MM.1S (cell line): Measurements from ENCODE around the gene MRNIP.

Experiments used
- DNase-seq: peaks from one replicate; pipeline ENCODE4 v3.0.0-alpha.2; 2015
- H2AFZ ChIP-seq: fragments of 300-600 bp; sonication (generic); 2 replicates; pipeline ENCODE4 v1.6.0; 2016; ENCODE audit warnings: antibody characterized with exemption, low read length
- H3F3A ChIP-seq: fragments of 300-600 bp; sonication (generic); 2 replicates; pipeline ENCODE4 v1.6.1; 2016; ENCODE audit warnings: mild to moderate bottlenecking, antibody characterized with exemption, low read length, moderate library complexity, mixed read lengths; ENCODE audit not compliant: insufficient read depth
- H3K27ac ChIP-seq: fragments of 300-600 bp; sonication (generic); 2 replicates; pipeline ENCODE4 v1.5.1; 2016; ENCODE audit warnings: mild to moderate bottlenecking, low read length
- H3K27me3 ChIP-seq: fragments of 300-600 bp; sonication (generic); replicated peaks from 2 replicates; pipeline ENCODE4 v1.6.0; 2016; ENCODE audit warnings: low read length; ENCODE audit not compliant: insufficient read depth
- H3K36me3 ChIP-seq: fragments of 300-600 bp; sonication (generic); replicated peaks from 2 replicates; pipeline ENCODE4 v1.6.1; 2016; ENCODE audit warnings: mild to moderate bottlenecking, low read length, mixed read lengths; ENCODE audit not compliant: insufficient read depth
- H3K4me1 ChIP-seq: fragments of 300-600 bp; sonication (generic); 2 replicates; pipeline ENCODE4 v1.6.1; 2016; ENCODE audit warnings: low read length, mixed read lengths
- H3K4me2 ChIP-seq: fragments of 300-600 bp; sonication (generic); 2 replicates; pipeline ENCODE4 v1.6.0; 2016; ENCODE audit warnings: low read depth, low read length
- H3K4me3 ChIP-seq: fragments of 300-600 bp; sonication (generic); 2 replicates; pipeline ENCODE4 v1.5.1; 2016; ENCODE audit warnings: low read length, mixed read lengths
- H3K79me2 ChIP-seq: fragments of 300-600 bp; sonication (generic); 2 replicates; pipeline ENCODE4 v1.6.1; 2016; ENCODE audit warnings: mixed run types, low read length, mixed read lengths
- H3K9ac ChIP-seq: fragments of 300-600 bp; sonication (generic); 2 replicates; pipeline ENCODE4 v1.6.1; 2016; ENCODE audit warnings: low read length, mixed read lengths
- H3K9me2 ChIP-seq: fragments of 300-600 bp; sonication (generic); replicated peaks from 2 replicates; pipeline ENCODE4 v1.6.1; 2016; ENCODE audit warnings: mild to moderate bottlenecking, low read length, mixed read lengths; ENCODE audit not compliant: insufficient read depth
- H3K9me3 ChIP-seq: fragments of 300-600 bp; sonication (generic); replicated peaks from 2 replicates; pipeline ENCODE4 v1.6.1; 2016; ENCODE audit warnings: mild to moderate bottlenecking, low read length, mixed read lengths; ENCODE audit not compliant: insufficient read depth
- H4K20me1 ChIP-seq: fragments of 300-600 bp; sonication (generic); 2 replicates; pipeline ENCODE4 v1.6.1; 2016; ENCODE audit warnings: mild to moderate bottlenecking, low read length, moderate library complexity, mixed read lengths; ENCODE audit not compliant: insufficient read depth
- CTCF ChIP-seq: fragments of 300-600 bp; sonication (generic); IDR thresholded peaks from 2 replicates; pipeline ENCODE4 v1.5.1; 2016; ENCODE audit warnings: antibody characterized with exemption, low read length, mixed read lengths
- EZH2 ChIP-seq: fragments of 300-600 bp; sonication (generic); optimal IDR thresholded peaks from 2 replicates; pipeline ENCODE3; 2017; ENCODE audit warnings: low read depth, mild to moderate bottlenecking, antibody characterized with exemption, low read length, mixed read lengths
- EZH2phosphoT487 ChIP-seq: fragments of 300-600 bp; sonication (generic); IDR thresholded peaks from 2 replicates; pipeline ENCODE4 v1.6.1; 2018; ENCODE audit warnings: antibody characterized with exemption, low read length

MRNIP gene

GRCh38 chr5:179800071-179800695 is 58.4 kb downstream of the MRNIP start:
- Histone ChIP-seq H3K4me1 (peaks cover 16% of the 10 kb centered on the region), H3K4me3 (no peak overlapping the region), H3K27me3 (no peaks in the 10 kb centered on the region), H3K9me3 (no peaks in the 10 kb centered on the region), H3K36me3 (peaks cover 6% of the 10 kb centered on the region; the same call in 1 of the 2 replicates), H3F3A (peaks cover 23% of the 10 kb centered on the region), H3K9me2 (no peaks in the 10 kb centered on the region), H3K27ac (no peak overlapping the region), H3K9ac (no peak overlapping the region), H3K4me2 (no peak overlapping the region), H4K20me1 (no peaks in the 10 kb centered on the region), H2AFZ (no peak overlapping the region), H3K79me2 (peaks cover 43% of the 10 kb centered on the region)
- TF ChIP-seq CTCF: no peak
- TF ChIP-seq EZH2: no peak
- TF ChIP-seq EZH2phosphoT487: no peak
- DNase-seq: no peak

GRCh38 chr5:179799644-179799973 is 59.0 kb downstream of the MRNIP start:
- Histone ChIP-seq H4K20me1 (no peaks in the 10 kb centered on the region), H2AFZ (no peak overlapping the region), H3K79me2 (peaks cover 43% of the 10 kb centered on the region), H3F3A (peaks cover 29% of the 10 kb centered on the region), H3K4me3 (no peak overlapping the region), H3K9ac (no peak overlapping the region), H3K36me3 (peaks cover 6% of the 10 kb centered on the region; the same call in 1 of the 2 replicates), H3K9me3 (no peaks in the 10 kb centered on the region), H3K4me1 (peaks cover 16% of the 10 kb centered on the region), H3K9me2 (no peaks in the 10 kb centered on the region), H3K27ac (no peak overlapping the region), H3K27me3 (no peaks in the 10 kb centered on the region), H3K4me2 (no peak overlapping the region)
- DNase-seq: no peak
- no peak for TF ChIP-seq EZH2
- no peak for TF ChIP-seq EZH2phosphoT487
- no peak for TF ChIP-seq CTCF

- Histone ChIP-seq H3K9me2 (no peaks in the 10 kb centered on the region), H3K36me3 (peaks cover 6% of the 10 kb centered on the region; the same call in 1 of the 2 replicates), H2AFZ (no peak overlapping the region), H3K4me1 (peaks cover 14% of the 10 kb centered on the region; the same call in 1 of the 2 replicates), H3K9me3 (no peaks in the 10 kb centered on the region), H3K4me3 (no peak overlapping the region), H3K4me2 (no peak overlapping the region), H4K20me1 (no peaks in the 10 kb centered on the region), H3K27me3 (no peaks in the 10 kb centered on the region), H3K79me2 (peaks cover 42% of the 10 kb centered on the region), H3F3A (peaks cover 29% of the 10 kb centered on the region), H3K27ac (no peak overlapping the region), H3K9ac (no peak overlapping the region)
- no peak for DNase-seq
- TF ChIP-seq EZH2phosphoT487 (no peak), CTCF (no peak), EZH2 (no peak)
These were observed 59.6 kb downstream of the MRNIP start for GRCh38 chr5:179798771-179799643.
